A549 treated with Mapracorat at 1 μM for 4 hours (cell line): ENCODE data around the gene PLCB3. TPM values are rescaled to one million over a fixed set of nuclear protein-coding genes. Genes with fewer than 3 reads are reported as not detected.

Experiments used
- total RNA-seq: library from RNA; stranded (reverse); fragments of 200-300 nt; extraction: Qiagen RNA extraction; gene quantifications from 5 replicates; pipeline ENCODE4 v1.2.3, GENCODE V29; 2022

PLCB3 gene
- 16.0 to 22.8 TPM (median 20.0 TPM) in 5 replicates for total RNA-seq

DNA sequence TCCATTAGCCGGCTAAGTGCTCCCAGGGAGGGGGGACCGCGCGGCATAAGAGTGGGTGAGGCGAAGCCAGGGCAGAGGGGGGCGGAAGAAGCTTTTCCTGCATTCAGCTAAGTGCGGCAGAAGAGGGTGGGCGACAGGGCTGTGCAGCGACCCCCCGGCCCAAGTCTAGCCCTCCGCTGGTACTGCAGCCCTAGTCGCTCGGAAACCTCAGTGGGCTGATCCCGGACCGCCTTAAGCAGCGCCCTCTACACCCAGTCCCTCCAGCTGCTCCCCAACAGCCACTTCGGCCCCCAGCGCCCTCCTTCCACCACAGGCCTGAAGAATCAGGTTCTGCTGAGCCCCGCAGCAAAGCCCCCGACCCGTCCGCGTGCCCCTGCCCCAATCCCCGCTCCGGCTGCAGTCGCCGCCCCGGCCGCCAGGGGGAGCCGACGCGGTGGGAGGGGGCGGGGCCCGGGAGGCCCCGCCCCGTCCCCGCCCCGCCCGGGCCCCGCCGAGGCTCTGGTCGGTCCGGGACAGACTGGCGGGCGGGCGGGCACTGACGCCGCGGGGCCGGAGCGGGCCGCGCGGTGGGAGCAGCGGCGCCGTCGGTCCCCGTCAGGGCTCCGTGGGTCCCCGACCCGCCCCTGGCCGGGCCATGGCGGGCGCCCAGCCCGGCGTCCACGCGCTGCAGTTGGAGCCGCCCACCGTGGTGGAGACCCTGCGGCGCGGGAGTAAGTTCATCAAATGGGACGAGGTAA is at the start of gene PLCB3:
PLCB3 (plus strand) TSS at position 515 of the 737 bp plus-strand sequence; CDS start at position 635, 120 bp downstream.

DNA sequence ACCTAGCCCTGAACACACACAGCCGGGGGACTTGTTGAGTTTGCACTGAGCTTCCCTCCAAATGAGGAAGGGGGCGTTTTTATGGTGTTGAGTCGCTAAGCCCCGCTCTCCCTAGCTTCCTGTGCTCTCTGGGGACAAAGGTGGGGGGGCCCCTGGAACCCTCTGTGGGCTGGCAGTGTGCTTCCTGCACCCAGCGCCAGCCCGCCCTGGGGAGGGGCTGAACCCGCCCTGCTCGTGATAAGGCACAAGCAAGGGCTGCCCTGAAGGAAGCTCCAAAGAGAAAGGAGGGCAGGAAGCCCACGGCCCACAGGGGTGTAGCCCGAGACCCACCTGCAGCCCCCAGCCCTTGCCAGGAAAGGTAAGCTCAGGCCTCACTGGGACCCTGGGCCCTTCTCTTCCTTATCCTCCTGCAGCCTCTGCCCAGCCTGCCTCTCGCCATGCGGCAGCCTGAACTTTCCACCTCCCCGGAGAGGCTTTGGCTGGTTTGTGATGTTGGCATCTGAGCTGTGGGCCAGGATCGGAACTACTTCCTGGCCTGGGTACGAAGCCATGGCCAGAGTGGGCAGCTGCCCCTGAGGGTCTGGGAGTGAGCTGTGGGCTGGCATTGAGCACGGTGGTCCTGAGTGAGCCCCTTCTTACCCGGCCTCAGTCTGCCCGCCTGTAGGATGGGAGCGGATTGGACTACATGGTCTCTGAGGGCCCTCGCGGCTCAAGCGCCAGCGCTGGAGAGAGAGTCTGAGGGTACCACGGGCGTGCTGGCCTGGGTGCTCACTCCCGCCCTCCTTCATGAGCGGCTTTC is 44.7 kb upstream of the PLCB3 start, which contains the start of gene FERMT3:
FERMT3 (plus strand) TSS at position 265 of the 799 bp plus-strand sequence. CDS start 644 bp downstream, outside the sequence.

DNA sequence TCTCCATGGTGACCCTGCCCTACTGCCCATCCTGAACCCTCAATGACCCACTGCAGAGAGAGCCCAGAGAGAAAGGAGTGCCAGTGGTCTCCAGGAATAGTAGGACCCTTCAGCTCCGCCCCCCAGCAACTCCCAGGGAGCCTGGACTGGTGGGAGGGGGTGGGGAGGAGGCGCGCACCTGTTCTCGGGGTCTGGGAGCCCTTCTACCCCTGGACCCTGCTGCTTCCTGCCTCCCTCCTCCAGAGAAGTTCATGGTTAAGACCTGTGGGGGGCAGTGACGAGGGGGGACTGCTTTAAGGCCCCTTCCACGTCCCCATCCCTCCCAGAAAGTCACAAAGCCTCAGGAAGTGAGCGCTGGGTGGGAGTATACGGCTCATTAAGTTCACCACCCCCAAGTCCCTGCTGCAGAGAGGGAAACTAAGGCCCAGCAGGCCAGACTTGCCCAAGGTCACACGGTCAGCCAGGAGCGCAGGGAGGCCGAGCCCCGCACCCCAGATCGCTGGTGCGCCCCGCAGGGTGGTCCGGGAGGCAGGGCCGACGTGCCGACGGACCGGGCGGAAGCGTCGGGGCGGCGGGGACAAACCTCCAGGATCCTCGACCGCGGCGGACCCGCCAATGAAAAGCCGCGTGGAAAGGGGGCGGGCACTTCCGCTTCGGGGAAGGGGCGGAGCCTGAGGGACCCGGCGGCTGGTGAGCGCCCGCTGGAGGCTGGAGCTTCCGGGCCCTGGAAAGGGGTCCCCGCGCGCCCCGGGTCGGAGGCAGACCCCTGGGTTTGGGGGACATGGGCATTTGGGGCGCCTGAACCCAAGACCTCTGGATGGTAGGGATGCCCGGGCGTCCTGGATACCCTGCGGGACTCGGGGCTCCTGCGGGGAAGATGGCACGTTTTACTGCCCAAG is 25.5 kb upstream of the PLCB3 start, which contains the start of the genes NUDT22 and TRPT1:
NUDT22 (plus strand) TSS at position 667 of the 899 bp plus-strand sequence. CDS start 379 bp downstream, outside the sequence.
TRPT1 (minus strand) TSS at position 579 of the 899 bp plus-strand sequence; CDS start at position 253, 326 bp downstream.

DNA sequence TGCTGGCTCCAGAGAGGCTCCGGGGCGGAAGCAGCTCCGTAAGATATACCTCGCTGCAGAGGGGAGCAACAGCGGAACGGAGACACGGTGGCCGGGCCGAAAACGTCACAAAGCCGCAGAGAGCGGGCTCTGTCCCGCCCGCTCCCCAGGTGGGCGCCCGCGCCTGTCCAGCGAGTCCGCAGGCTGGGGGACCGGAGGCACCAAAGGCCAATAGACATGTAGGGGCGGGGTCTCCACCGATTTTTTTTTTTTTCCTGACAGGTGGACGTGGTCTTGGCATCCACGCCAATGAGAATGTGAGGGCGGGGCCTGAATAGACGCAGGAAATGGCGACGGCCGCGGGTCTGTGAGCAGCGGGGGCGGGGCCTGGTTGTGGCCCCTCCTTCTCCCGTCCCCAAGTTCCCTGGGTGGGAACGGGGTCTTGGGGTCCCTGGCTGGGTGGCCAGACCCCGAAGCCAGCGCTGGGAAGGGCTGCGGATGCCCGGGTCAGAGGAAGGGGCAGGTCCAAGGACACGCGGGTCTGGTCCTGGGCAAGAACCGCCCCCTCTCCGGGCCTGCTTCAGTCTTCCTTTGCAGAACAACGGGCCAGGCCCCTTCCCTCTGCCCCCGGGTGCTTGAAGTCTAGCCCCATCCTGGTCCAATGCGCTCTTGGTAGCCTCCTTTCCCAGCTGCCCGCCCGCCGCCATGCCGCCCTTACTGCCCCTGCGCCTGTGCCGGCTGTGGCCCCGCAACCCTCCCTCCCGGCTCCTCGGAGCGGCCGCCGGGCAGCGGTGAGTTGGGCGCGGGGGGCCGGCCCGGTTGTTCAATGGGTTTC is 21.0 kb upstream of the PLCB3 start, which contains the start of gene DNAJC4:
DNAJC4 (plus strand) TSS at position 378 of the 814 bp plus-strand sequence; CDS start at position 685, 307 bp downstream.

DNA sequence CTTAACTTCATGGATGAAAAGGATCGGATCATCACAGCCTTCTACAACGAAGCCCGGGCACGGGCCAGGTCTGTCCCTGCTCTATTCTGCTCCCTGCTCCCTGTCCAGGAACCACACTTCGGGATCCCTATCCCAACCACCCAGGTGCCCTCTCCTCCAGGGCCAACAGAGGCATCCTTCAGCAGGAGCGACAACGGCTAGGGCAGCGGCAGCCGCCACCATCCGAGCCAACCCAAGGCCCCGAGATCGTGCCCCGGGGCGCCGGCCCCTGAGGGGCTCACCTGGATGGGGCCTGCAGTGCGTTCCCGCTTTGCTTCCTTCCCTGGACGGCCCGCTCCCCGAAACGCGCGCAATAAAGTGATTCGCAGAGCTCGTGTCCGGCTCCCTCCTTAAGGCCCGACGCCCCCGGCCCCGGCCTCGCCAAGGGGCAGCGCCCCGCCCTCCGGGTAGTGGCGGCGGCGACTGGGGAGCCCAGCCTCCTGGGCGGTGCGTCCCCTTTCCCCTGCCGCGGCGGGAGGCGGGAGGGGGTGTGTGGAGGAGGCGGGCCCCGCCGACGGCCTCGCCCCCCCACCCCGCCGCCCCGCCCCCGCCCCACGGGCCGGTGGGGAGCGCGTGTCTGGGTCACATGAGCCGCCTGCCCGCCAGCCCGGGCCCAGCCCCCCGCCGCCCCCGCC is 17.3 kb upstream of the PLCB3 start, which contains the start of gene VEGFB:
VEGFB (plus strand) TSS at position 672 of the 674 bp plus-strand sequence. CDS start 250 bp downstream, outside the sequence.

DNA sequence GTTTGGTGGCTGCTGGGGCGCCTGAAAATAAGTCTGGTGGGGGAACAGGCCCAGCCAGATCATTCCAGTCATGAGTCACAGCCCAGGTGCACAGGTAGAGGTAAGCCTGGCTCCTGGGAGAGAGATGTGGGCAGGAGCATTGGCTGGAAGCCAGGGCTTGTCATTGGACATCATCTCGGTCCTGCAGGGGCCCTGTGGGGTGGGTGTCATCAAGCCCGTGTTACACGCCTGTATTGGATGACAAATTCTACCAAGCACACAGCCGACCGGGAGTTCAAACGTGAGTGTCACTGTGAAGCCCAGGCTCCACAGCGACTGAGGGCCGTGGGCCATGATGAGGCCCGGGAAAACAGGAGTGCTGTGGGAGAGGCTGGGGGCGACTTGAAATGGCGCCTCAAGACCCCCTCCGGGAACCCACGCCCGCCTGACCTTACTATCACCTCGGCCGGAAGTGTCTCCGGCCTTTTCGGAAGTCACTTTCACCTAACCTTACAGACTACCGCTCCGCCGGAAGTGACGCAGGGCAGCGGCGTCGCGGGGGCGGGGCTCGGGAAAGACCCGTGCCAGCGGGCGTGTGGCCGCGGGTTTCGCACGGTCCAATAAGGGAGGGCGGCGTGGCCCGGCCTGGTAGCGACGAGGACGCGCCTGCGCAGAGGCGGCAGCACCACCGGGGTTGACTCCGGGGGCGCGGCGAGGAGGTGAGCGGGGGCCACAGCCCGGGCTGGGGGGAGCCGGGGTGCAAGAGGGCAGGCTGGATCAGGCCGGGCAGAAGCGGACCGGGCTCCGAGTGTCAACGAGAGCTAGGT is 10.7 kb upstream of the PLCB3 start, which contains the start of gene FKBP2:
FKBP2 (plus strand) TSS at position 661 of the 806 bp plus-strand sequence. CDS start 1,293 bp downstream, outside the sequence.

DNA sequence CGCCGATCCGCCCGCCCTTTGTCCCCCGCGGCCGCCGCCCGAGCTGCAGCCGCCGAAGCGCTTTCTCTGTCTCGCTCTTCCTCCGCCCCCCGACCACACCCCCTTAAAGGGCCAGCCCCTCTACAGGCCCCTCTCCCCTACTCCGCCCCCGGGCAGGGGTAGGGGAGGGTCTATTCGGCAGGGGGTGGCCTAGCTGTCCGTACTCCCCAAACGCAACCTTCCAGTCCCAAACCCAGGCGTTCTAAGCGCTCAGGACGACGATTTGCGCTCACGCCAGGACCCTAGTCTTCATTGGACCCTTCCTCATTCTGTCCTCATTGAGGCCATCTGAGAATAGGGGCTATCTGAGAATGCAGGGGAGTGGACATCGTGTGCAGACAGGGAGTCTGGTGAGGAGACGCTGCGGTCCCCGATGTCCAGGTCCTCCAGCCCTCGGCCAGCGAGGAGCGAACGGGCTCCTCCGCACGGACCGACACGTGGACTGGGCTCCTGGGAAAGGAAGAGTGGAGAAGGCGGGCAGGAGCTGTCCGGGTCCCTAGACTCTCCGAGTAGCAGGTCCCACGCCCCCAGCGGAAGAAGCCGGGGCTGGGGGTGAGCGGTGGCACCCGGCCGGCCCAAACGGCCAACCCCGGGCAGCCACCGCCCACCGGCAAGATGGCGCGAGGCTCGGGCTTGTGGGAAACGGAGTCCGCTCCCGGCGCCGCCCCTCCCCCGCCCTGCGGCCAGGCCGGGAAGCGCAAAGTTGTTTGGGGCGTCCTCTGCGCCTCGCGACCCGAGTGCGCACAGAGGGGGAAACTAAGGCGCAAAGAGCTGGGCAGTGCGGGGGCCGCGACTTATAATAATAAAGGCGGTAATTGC is 4.2 kb upstream of the PLCB3 start, which contains the start of gene PPP1R14B:
PPP1R14B (minus strand) TSS at position 73 of the 858 bp plus-strand sequence. CDS start 270 bp downstream, outside the sequence.

DNA sequence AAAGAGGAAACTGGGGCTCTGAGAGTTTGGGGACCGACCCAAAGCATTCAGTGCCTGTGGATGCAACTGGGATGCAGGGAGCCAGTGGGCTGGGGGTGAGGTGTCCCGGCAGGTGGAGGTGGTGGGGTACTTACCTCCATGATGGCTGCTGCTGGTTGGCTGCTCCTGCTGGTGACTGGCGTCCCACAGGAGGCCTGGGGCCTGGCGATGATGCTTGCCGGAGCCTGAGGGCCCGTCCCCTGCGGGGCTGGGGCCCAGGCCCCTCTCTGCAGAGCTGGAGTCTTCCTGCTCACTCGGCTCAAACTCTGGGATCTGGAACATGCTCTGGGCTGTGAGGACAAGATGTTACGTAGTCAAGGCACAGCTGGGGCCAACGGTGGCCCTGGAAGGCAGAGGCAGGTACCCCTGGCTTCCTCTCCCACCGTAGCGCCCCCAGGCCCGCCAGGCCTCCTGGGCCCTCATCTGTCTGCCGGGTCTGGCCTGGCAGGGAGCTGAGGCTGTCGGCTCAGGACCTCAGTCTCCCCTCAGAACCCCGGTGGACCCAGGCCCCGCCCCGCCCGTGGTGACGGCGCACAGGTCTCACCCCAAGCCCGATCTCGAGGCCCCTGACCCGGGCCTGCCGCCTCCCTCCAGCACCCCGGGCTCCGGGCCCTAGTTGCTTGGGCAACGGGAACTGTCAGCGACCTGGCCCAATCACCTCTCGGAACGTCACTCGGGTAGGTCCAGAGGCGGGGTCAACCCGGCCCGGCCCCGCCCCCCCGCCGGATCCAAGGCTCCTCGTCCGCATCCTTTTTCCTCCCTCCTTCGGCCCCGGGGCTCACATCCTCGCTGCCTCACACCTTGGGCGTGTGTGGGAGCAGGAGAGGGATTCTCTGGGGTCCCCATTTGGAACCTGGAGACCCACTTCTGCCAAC is 33.0 kb downstream of the PLCB3 start, which contains the start of gene BAD:
BAD (minus strand) TSS at position 618 of the 914 bp plus-strand sequence; CDS start at position 321, 297 bp downstream.

DNA sequence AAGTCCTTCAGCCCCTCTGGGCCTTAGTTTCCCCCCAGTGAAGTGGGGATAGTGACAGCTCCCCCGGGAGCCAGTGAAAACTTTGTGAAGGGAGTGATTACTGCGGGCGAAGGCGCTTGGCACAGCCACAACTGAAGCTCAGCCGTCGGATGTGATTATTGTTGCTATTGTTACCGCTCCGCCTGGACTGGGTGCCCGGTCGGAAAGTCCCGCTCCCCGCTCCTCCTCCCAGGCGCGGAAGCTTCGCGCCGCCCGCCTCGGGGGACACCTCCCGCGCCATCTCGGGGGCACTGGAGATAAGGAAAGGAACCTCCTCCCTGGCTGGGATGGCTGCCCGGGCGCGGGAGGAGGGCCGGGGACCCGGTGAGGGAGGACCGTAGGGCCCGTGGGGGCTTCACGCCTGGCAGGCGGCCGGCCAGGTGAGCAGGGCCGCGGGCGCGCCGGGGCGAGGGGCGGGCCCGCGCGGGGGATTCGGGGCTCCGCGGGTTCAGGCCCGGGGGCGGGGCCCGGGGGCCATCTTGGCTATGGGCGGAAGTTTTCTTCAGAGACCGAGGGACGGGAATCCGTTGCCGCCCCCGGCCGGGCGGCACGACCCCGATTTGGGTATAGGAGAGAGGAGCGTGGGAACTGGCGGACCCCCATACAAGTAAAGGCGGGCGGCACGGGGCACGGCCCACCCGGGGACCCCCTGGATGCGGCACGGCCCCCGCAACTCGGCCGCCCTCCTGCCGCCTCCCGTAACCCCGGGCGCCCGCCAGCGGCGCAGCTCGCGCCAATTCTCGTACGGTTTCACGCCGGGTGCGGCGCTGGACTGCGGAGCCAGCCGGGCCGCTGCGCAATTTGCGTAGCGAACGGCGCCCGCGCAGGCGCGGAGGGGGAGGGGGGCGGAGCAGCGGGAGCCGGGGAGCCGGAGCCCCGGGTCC is 33.9 kb downstream of the PLCB3 start, which contains the start of gene GPR137:
GPR137 (plus strand) TSS at position 887 of the 923 bp plus-strand sequence. CDS start 677 bp downstream, outside the sequence.

DNA sequence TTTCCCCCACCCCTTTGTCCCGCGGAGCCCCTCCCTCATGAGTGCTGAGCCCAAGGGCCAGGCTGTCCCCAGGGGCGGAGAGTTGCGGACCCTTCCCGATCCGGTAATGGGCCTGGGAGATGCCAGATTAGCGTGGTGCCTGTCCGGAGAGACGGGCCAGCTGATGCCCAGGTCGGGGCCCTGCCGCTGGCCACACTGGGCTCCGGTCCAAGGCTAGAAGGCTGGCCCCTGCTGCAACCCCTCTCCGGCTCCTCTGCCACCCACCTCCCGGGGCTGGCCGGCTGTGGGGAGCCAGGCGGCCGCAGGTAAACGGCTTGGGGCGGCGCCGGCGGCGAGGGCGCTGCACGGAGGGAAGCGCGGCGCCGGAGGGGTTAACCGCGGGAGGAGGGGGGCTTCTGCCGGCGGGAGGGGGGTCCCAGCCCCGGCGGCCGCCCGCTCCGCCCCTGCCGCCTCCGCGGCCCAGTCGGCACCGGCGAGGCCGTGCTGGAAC is 40.0 kb downstream of the PLCB3 start, which contains the start of gene KCNK4:
KCNK4 (plus strand) TSS at position 41 of the 490 bp plus-strand sequence. CDS start 1,717 bp downstream, outside the sequence.

DNA sequence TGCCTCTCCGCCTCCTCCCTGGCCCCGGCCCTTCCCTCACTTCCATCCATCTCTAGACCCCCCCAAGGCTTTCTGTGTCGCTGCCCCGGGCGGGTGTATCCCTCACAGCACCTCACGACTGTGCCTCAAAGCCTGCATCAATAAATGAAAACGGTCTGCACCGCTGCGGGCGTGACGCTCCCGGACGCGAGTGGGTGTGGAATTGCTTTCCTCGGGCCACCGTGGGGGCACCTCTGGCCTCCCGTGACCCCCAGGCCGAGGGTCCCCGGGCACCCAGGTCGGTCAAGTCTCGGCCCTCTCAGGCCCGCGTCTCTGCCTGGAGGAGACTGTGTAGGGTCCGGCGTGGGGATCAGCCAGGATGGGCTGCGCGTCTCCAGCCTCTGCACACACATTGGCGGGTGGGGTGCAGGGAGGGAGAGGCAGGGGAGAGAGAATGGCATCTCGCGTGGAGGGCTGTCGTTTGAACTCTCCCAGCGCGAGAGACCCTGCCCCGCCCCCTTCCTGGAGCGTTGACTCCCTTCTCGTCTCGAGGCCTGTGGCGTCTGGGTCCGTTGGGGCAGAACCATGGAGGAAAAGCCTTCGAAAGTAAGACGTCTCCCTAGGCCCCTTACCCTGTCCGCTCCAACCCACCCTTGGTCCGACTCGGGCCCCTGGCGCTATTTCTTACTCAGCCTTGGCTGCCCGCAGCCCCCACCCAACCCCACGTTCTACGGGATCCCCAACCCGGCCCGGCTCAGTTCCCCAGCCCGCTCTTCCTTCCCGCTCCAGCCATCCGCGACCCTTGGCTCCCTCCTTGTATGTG is 48.7 kb downstream of the PLCB3 start, which contains the start of gene CATSPERZ:
CATSPERZ (plus strand) TSS at position 512 of the 802 bp plus-strand sequence; CDS start at position 565, 53 bp downstream.

DNA sequence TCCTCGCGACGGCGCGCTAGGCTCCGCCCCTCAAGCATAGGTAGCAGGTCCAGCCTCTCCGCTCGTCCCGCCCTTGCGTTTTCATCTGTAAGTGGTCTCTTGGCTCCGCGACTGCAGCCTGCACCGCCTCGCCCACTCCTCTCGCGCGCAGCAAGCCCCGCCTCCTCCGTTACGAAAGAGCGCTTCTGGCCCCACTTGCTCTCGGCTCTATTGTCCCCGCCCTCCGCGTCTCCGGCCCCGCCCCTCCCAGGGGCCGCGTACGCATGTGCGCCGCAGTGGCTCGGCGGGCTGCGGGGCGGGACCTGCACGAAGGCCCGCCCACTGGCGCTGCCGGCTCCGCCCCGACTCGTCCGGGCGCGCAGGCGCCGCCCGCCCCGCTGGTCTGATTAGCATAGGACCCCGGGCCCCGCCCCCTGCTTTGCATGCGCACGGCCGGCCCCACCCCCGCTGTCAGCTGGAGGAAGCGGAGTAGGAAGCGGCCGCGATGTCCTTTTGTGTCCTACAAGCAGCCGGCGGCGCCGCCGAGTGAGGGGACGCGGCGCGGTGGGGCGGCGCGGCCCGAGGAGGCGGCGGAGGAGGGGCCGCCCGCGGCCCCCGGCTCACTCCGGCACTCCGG is 53.9 kb downstream of the PLCB3 start, which contains the start of gene ESRRA:
ESRRA (plus strand) TSS at position 450 of the 616 bp plus-strand sequence. CDS start 1,656 bp downstream, outside the sequence.

DNA sequence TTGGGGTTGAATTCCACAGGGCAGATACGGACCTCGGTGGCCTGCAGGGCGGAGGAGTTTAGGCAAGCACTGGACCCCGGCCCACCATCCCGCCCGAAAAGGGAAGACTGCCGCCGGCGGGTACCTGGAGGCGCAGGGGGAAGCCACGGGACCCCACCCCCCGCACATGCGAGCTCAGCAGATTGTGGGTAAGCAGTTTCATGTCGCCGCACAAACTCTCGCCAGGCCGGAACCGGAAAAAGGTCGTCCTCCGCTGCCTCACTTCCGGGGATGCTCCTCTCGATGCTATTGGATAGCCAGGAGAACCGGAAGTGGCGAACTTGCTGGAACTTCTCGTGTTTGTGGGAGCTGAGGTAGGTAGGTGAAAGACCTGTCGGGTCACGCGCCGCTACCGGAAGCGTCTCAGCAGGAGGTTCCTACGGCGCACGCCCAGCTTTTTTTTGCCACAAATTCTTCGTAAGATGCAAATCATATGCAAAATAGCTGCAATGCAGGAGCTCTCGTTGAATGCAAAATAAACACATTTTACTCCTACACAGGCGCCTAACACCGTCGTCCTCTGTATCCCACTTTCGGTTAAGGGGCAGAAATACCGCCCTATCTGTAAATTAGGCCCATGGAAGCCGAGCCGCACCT is 66.1 kb downstream of the PLCB3 start, which contains the start of gene TRMT112:
TRMT112 (minus strand) TSS at position 235 of the 636 bp plus-strand sequence; CDS start at position 202, 33 bp downstream.

